Spleen (tissue), 11 donors: ENCODE data around the gene MCL1. TPM values are rescaled to one million over a fixed set of nuclear protein-coding genes. Genes with fewer than 3 reads are reported as not detected.
"Not testable (repeated sequence)": the region's sequence is repeated elsewhere in the genome, so short reads cannot be mapped to it uniquely, and the experiment has no call there.

Experiments
- DNase-seq: peaks from one replicate; pipeline ENCODE4 v3.0.0-alpha.2; 2020
- H3K27ac ChIP-seq, 8 donors: fragments of 200-600 bp; sonication (generic) in 7 of 8; 1 replicate in 4 of 8; 2 replicates in 4 of 8; pipeline versions ENCODE4 v1.5.0 to v1.8.0; 2016 to 2021; ENCODE audit warnings: inconsistent platforms in 4 of 8, mild to moderate bottlenecking in 4 of 8, moderate library complexity in 1 of 8
- H3K27me3 ChIP-seq, 7 donors: fragments of 200-600 bp; sonication (generic) in 6 of 7; replicated peaks in 1 of 7; 1 replicate in 4 of 7; 2 replicates in 3 of 7; pipeline versions ENCODE4 v1.5.0 to v1.8.0; 2016 to 2021; ENCODE audit warnings: inconsistent platforms in 3 of 7, mild to moderate bottlenecking in 1 of 7
- H3K36me3 ChIP-seq, 6 donors: fragments of 200-600 bp; sonication (generic) in 5 of 6; 1 replicate in 4 of 6; 2 replicates in 2 of 6; pipeline versions ENCODE4 v1.5.0 to v1.8.0; 2016 to 2021; ENCODE audit warnings: inconsistent platforms in 2 of 6
- H3K4me1 ChIP-seq, 6 donors: fragments of 200-600 bp; sonication (generic) in 5 of 6; 1 replicate in 3 of 6; 2 replicates in 3 of 6; pipeline versions ENCODE4 v1.5.0 to v1.8.0; 2016 to 2021; ENCODE audit warnings: inconsistent platforms in 3 of 6
- H3K4me3 ChIP-seq, 8 donors: fragments of 200-600 bp; sonication (generic) in 7 of 8; 1 replicate in 4 of 8; 2 replicates in 4 of 8; pipeline versions ENCODE4 v1.5.0 to v1.8.0; 2016 to 2021; ENCODE audit warnings: inconsistent platforms in 4 of 8, mild to moderate bottlenecking in 4 of 8, moderate library complexity in 2 of 8
- H3K9me3 ChIP-seq, 8 donors: fragments of 200-600 bp; sonication (generic) in 7 of 8; 1 replicate in 4 of 8; 2 replicates in 4 of 8; pipeline versions ENCODE4 v1.5.0 to v1.8.0; 2016 to 2021; ENCODE audit warnings: inconsistent platforms in 4 of 8
- POLR2A ChIP-seq, 3 donors: fragments of 450-650 bp; IDR thresholded peaks; one replicate each; pipeline ENCODE4 v1.5.1; 2017; ENCODE audit warnings: antibody characterized with exemption in 3 of 3, mild to moderate bottlenecking in 1 of 3
- POLR2AphosphoS5 ChIP-seq, 3 donors: sonication (generic); formaldehyde crosslinking; IDR thresholded peaks; one replicate each; pipeline ENCODE4 v1.5.1; 2017; ENCODE audit warnings: antibody characterized with exemption in 3 of 3
- WGBS, 5 donors: extraction: QIAGEN DNeasy Blood & Tissue Kit in 3 of 5; methylation state at CpG; one replicate each; pipeline versions ENCODE4 v1.1.5 to v1.1.7; 2013 to 2018; 5-methylcytosine and 5-hydroxymethylcytosine counted together
- intact Hi-C: fragments of 100-400 bp; cut with DNase I; formaldehyde crosslinking; loops from one replicate; pipeline ENCODE4 v1.15.0; 2023; ENCODE audit warnings: low total_unique reads
- polyA plus RNA-seq, 3 donors: library from polyadenylated mRNA; stranded (reverse); fragments of 200-250 nt; gene quantifications; one replicate each; pipeline ENCODE4 v1.2.1, GENCODE V29; 2013
- total RNA-seq, 7 donors: library from RNA; depleted of rRNA in 3 of 7; stranded (reverse); fragments of >200 nt in 3 of 7; fragmentation: NEBNext Ultra II Directional in 4 of 7; extraction: Animal tissue kit (Norgen Biotek cat#: 25700) in 4 of 7; gene quantifications; one replicate each; pipeline versions ENCODE4 v1.1.0 to v1.2.1, GENCODE V29; 2016 to 2021
- TF ChIP-seq, protein P1 (sequence below), 11 experiments: fragments of 200-600 bp in 7 of 11; fragments of 450-650 bp in 4 of 11; sonication (generic) in 4 of 11; IDR thresholded peaks in 8 of 11; conservative IDR thresholded peaks in 3 of 11; 1 replicate in 7 of 11; 2 replicates in 4 of 11; pipeline versions ENCODE4 v1.4.0 to v1.8.0; 2016 to 2021; ENCODE audit warnings: antibody characterized with exemption in 11 of 11, inconsistent platforms in 4 of 11, mild to moderate bottlenecking in 1 of 11
- donor health status: healthy with polysubstance abuse.
- donor health status: DM: no; HTN: no; CAD: no; lungs with moderate emphysema.
- donor health status: DM: no; HTN: no; CAD: no.
- donor health status: Bipolar disorder and iron deficiency.
- donor health status: healthy.
- donor health status: DM: no; HTN: no; CAD: no.
- donor health status: DM: yes; HTN: yes; CAD: no.

Gene MCL1
- total and polyA plus RNA-seq, 10 donors = 75.8 to 435 (median 299) TPM

- Histone ChIP-seq H3K9me3 (no peaks in the 10 kb centered on the region), H3K36me3 (peaks cover 0 to 25% (median 6%) of the 10 kb centered on the region in 6 donors), H3K4me1 (peaks cover 0 to 30% (median 4%) of the 10 kb centered on the region in 6 donors), H3K27ac (peak overlapping the region in 5 of 8 donors; percentile 65 to 84 (median 81)), H3K4me3 (no peak overlapping the region), H3K27me3 (no peaks in the 10 kb centered on the region)
- DNase-seq = no peak
- intact Hi-C loops = no loop called here
- TF ChIP-seq, protein P1, sequence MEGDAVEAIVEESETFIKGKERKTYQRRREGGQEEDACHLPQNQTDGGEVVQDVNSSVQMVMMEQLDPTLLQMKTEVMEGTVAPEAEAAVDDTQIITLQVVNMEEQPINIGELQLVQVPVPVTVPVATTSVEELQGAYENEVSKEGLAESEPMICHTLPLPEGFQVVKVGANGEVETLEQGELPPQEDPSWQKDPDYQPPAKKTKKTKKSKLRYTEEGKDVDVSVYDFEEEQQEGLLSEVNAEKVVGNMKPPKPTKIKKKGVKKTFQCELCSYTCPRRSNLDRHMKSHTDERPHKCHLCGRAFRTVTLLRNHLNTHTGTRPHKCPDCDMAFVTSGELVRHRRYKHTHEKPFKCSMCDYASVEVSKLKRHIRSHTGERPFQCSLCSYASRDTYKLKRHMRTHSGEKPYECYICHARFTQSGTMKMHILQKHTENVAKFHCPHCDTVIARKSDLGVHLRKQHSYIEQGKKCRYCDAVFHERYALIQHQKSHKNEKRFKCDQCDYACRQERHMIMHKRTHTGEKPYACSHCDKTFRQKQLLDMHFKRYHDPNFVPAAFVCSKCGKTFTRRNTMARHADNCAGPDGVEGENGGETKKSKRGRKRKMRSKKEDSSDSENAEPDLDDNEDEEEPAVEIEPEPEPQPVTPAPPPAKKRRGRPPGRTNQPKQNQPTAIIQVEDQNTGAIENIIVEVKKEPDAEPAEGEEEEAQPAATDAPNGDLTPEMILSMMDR (IDR thresholded peaks at IDR 0.05 in 8 of 11, conservative IDR thresholded peaks at IDR 0.05 in 3 of 11) = no peak
- no peak for TF ChIP-seq POLR2A (IDR thresholded peaks at IDR 0.05)
- TF ChIP-seq POLR2AphosphoS5 (IDR thresholded peaks at IDR 0.05) = no peak
- WGBS, 5 donors = 92 to 99% (median 94%) methylated on average over 3 of the region's 3 CpGs
These were observed 24.3 kb upstream of the MCL1 start for GRCh38 chr1:150603711-150604110.

DNA sequence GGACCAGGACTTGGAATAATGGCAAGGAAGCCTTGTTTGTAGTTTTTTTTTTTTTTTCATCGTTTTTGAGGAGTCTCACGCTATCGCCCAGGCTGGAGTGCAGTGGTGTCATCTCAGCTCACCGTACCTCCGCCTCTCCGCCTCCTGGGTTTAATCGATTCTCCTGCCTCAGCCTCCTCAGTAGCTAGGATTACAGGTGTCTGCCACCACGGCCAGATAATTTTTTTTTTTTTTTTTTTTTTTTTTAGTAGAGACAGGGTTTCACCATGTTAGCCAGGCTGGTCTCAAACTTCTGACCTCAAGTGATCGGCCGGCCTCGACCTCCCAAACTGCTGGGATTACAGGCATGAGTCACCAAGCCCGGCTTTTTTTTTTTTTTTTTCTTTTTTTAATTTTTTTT, 23.0 kb upstream of the MCL1 start:
- Histone ChIP-seq H3K36me3 (peaks cover 0 to 19% (median 6%) of the 10 kb centered on the region in 6 donors), H3K4me1 (peaks cover 0 to 30% (median 4%) of the 10 kb centered on the region in 6 donors)
- H3K27ac ChIP-seq, H3K9me3 ChIP-seq, DNase-seq, intact Hi-C loops, H3K4me3 ChIP-seq, H3K27me3 ChIP-seq: not testable (repeated sequence)
- WGBS, 5 donors = 93 to 95% (median 95%) methylated on average over 12 of the region's 12 CpGs

GRCh38 chr1:150601540-150601939, 22.1 kb upstream of the MCL1 start:
- H3K4me3 ChIP-seq = no peak overlapping the region

DNA sequence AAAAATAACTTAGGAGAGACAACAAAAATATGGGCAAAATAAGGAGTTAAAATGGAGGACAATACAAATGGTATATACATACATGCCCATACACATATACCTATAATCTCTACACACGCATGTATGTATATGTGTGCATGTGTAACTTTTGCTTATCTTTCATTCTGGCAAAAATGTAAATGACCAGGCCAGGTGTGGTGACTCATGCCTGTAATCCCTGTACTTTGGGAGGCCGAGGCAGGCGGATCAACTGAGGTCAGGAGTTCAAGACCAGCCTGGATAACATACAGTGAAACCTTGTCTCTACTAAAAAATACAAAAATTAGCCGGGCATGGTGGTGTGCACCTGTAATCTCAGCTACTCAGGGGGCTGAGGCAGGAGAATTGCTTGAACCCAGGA, 18.9 kb upstream of the MCL1 start:
- 82 to 98% (median 92%) methylated on average over 4 of the region's 4 CpGs for WGBS, 5 donors
- intact Hi-C loops, H3K27me3 ChIP-seq, H3K9me3 ChIP-seq, DNase-seq, H3K4me1 ChIP-seq, H3K4me3 ChIP-seq, H3K27ac ChIP-seq: not testable (repeated sequence)
- H3K36me3 ChIP-seq = peaks cover 0 to 19% (median 6%) of the 10 kb centered on the region in 6 donors

More at GRCh38 chr1:150601540-150601939, 22.1 kb upstream of the MCL1 start:
- H3K27ac ChIP-seq = no peak overlapping the region
- H3K4me1 ChIP-seq = peaks cover 0 to 30% (median 4%) of the 10 kb centered on the region in 6 donors
- DNase-seq = no peak
- H3K9me3 ChIP-seq = no peaks in the 10 kb centered on the region
- intact Hi-C loops = no loop called here
- TF ChIP-seq, protein P1 (IDR thresholded peaks at IDR 0.05 in 8 of 11, conservative IDR thresholded peaks at IDR 0.05 in 3 of 11) = no peak
- no peak for TF ChIP-seq POLR2AphosphoS5 (IDR thresholded peaks at IDR 0.05)
- TF ChIP-seq POLR2A (IDR thresholded peaks at IDR 0.05) = no peak
- H3K27me3 ChIP-seq = no peaks in the 10 kb centered on the region
- H3K36me3 ChIP-seq = peaks cover 0 to 19% (median 6%) of the 10 kb centered on the region in 6 donors

DNA sequence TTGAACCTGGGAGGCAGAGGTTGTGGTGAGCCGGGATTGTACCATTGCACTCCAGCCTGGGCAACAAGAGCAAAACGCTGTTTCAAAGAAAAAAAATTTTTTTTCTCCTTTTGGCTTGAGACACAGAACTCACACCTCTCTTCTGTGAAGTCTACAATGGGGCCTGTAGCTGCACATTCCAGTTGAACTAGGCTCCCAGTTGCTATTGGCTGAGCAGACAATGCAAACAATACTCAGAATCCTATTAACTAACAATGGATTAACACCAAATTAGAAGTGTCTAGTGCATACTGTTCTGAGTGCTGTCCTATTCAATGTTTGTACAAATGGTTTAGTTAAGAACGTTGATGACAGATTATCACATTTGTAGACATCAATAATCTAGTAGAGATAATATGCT, 17.6 kb upstream of the MCL1 start:
- Histone ChIP-seq H3K4me3 (no peak overlapping the region), H3K27ac (no peak overlapping the region), H3K4me1 (peaks cover 0 to 15% (median 0%) of the 10 kb centered on the region in 6 donors), H3K9me3 (no peaks in the 10 kb centered on the region), H3K27me3 (no peaks in the 10 kb centered on the region), H3K36me3 (peaks cover 0 to 19% (median 6%) of the 10 kb centered on the region in 6 donors)
- no peak for DNase-seq
- intact Hi-C loops = no loop called here
- WGBS, 5 donors = 90 to 95% (median 92%) methylated on average over 3 of the region's 3 CpGs
- TF ChIP-seq, protein P1 (IDR thresholded peaks at IDR 0.05 in 8 of 11, conservative IDR thresholded peaks at IDR 0.05 in 3 of 11) = no peak
- TF ChIP-seq POLR2AphosphoS5 (IDR thresholded peaks at IDR 0.05) = no peak
- TF ChIP-seq POLR2A (IDR thresholded peaks at IDR 0.05) = no peak
